GM18505 (cell line): Measurements from ENCODE around the gene CLCN4.

ENCODE experiments used
- ATAC-seq: cut with Tn5 transposase; IDR thresholded peaks from one replicate; pipeline ENCODE4 v1.9.1; 2021; ENCODE audit not compliant: unreplicated experiment
- POLR2A ChIP-seq: IDR thresholded peaks from 4 replicates; pipeline ENCODE4 v1.6.1; 2011; ENCODE audit warnings: borderline replicate concordance; ENCODE audit not compliant: insufficient read depth, insufficient read length; ENCODE audit errors: extremely low read depth

CLCN4 gene

DNA sequence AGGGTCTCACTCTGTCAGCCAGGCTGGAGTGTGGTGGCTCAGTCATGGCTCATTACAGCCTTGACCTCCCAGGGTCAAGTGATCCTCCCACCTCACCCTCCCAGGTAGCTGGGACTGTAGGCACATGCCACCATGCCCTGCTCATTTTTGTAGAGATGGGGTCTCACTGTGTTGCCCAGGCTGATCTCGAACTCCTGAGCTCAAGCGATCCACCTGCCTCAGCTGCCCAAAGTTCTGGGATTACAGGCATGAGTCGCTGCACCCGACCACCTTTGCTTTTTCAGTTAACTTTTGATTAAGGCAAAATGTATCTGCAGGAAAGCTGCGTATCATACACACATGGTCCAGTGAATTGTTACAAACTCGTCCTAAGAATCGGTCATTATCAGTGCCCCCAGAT is 16.5 kb upstream of the CLCN4 start:
- TF ChIP-seq POLR2A: no peak
- ATAC-seq: no peak

GRCh38 chrX:10142041-10142599 is 14.7 kb upstream of the CLCN4 start:
- no peak for TF ChIP-seq POLR2A
- ATAC-seq: no peak

GRCh38 chrX:10143071-10143983 is 13.4 kb upstream of the CLCN4 start:
- TF ChIP-seq POLR2A: no peak
- ATAC-seq: no peak

- TF ChIP-seq POLR2A: no peak
- ATAC-seq: no peak
These were observed 10.4 kb upstream of the CLCN4 start for GRCh38 chrX:10146346-10146745.

GRCh38 chrX:10152086-10152485 is 4.7 kb upstream of the CLCN4 start:
- no peak for TF ChIP-seq POLR2A
- ATAC-seq: no peak

- TF ChIP-seq POLR2A: no peak
- no peak for ATAC-seq
These were observed 1.6 kb upstream of the CLCN4 start for GRCh38 chrX:10155137-10155536.

- no peak for ATAC-seq
- TF ChIP-seq POLR2A: no peak
These were observed 212 bp downstream of the CLCN4 start for GRCh38 chrX:10157032-10157341.

DNA sequence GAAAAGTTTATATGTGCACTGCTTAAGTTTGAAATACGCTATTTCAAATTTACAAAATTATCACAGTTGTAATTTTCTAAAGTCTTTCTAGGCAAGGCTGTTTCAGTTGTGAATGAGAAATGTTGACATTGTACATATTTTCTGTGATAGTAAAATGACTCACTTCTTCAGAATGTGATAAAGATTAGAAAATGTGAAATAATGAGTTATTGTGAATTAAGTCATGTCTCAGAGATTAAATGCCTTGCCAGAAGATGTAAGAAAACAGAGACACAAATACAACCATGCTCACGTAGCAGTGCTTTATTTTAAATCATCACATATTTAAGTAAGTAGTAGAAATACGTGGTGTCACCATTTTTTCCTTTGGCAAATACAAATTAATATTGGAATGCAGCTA is 768 bp downstream of the CLCN4 start:
- no peak for ATAC-seq
- no peak for TF ChIP-seq POLR2A

DNA sequence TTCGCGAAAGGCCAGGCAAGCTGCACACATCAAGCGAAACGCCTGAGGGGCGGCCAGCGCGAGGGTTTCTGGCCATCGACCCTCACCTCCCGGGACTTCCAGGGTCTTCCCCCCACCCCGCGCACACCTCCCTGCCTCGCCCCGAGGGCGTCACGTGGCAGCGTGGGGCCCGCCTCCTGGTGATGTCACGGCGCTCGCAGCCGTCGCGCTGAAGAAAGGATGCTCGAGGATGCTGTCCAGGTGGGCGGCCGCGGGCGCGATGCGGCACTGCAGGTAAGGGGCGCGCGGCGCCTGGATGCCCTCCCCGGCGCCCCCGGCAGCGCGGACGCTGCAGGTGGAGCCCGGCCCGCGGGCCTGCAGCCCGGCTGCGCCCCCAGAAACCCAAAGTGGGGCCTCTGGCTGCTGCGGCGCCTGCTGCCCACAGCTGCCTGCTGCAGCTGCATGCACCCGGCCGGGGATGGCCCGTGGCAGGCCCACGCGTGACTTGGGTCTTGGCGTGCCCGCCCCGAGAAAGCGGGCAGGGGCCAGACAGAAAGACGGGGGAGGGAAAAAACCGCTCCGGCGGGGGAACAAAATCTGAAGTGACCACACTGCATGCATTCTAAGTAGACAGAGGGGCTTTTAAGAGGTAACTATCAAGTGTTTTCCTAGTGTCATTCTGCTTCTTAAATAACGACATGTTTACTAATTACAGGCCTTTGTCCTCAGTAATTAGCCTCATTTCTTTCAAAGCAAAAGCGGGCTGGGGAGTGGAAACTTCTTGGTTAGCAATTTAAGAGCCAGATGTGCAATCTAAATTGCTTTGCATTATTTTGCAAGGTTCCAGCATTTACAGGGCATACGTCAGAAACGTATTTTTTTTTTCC is 1.7 kb downstream of the CLCN4 start:
- ATAC-seq: no peak

GRCh38 chrX:10159145-10159468 is 2.3 kb downstream of the CLCN4 start:
- no peak for TF ChIP-seq POLR2A
- ATAC-seq: no peak

More for the DNA sequence above, 1.7 kb downstream of the CLCN4 start:
- no peak for TF ChIP-seq POLR2A

DNA sequence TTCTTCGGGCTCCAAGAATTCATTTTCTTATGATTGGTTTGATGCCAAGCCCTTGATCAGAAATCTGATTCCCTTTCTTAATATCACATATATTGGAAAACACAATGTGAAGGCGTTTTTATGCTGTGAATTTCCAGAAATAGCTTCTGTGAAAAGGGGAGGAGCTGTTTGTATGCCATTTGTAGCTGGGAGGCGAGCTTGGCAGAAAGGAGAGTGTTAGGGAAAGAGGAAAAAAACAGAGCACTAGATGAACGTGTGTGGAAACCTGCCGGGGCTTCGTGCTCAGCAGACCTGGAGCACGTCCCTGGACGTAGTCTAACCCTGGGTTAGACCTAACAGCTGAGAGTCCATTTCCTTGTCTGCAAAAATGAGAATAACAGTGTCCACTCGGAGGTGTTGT is 3.4 kb downstream of the CLCN4 start:
- ATAC-seq: no peak
- TF ChIP-seq POLR2A: no peak

DNA sequence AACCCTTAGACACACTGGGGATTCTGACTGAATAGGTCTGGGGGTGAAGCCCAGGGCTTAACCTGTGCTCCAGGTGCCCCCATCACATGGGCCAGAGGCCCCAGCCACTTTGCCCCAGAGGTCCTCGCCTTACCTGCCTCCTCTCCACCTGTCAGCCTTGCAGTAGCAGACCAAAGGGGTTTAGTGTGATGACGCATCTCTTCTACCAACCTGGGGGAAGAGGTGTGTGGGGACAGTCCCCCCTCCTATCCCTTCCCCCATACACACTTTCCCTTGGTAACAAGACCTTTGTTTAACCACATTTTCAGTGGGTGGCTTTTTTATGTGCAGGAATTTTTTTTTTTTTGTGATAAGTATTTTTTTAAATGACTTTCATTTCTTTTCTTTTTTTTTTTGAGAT is 6.3 kb downstream of the CLCN4 start:
- no peak for ATAC-seq

GRCh38 chrX:10164879-10165278 is 8.1 kb downstream of the CLCN4 start:
- no peak for TF ChIP-seq POLR2A
- ATAC-seq: no peak

More for the DNA sequence above, 6.3 kb downstream of the CLCN4 start:
- TF ChIP-seq POLR2A: no peak

DNA sequence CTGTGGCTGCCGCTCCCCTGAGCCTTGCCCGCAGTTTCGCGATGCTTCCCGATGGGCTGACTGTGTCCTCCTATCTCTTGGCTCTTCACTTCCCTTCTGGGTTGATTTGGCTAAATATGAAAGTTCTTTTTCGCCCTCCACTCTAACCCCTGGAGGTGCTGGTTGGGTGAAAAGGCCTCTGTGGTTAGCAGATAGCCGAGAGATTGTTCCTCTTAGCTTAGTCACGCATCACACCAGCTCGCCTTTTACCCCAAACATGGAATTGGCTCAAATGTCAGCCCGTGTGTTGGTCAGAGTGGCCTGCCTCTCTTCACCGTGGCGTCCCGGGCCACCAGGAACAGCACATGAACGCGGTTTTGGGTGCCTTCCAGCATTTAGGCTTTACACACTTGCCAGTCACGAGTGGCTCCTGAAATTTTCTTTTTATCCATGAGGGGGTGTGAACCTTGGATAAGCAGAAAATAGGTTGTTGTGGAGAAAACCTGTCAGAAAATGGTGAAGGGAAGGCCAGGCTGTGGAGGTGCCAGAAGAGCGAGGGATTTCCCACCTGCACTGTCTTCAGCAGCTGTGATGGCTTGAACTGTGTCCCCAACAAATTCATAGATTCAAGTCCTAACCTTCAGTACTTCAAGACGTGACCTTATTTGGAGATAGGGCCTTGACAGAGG is 8.9 kb downstream of the CLCN4 start:
- no peak for TF ChIP-seq POLR2A
- ATAC-seq: no peak

DNA sequence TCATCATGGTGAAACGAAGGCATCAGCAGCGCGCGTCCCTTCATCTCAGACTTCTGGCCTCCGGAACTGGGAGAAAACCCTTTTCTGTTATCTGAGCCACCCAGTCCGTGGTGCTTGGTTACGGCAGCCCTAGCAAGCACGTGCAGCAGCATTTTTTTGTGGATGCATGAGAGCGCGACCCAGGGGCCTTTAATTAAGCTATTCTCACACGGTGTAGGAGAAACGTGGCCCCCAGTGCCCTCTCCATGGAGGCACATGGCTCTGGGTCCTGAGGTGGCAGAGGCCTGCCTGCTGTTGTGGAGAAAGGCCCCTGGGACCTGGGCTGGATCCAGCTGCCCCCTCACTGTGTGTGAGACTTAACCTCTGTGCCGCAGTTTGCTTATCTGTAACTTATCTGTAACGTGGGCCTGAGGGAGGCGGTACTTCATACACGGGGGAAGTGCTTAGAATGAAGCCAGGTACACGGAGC is 9.5 kb downstream of the CLCN4 start:
- ATAC-seq: no peak
- TF ChIP-seq POLR2A: no peak
